ENCODE data around the gene POU6F2.
"Not testable (repeated sequence)": the region's sequence is repeated elsewhere in the genome, so short reads cannot be mapped to it uniquely, and the experiment has no call there.

Gene POU6F2

DNA sequence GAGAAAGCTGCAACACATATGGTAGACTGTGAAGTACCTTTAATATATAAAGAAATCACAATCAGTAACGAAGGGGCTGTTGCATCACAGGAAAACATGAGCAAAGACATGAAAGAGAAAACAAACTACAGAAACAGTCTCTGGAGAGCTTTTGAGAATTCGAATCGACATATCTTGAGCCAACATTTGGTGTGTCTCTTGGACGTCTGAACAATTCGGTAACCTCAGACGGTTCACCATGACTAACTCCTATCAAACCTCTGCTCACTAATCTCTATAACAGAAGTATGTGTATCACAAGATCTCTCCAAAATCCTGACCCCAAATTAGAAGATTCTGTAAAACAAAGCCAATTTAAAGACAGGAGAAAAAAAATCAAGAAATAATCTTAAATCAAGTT lies 326.5 kb downstream of the POU6F2 start:
- DNase-seq (ENCODE audit: low read depth in 2 of 2), result no peak

DNA sequence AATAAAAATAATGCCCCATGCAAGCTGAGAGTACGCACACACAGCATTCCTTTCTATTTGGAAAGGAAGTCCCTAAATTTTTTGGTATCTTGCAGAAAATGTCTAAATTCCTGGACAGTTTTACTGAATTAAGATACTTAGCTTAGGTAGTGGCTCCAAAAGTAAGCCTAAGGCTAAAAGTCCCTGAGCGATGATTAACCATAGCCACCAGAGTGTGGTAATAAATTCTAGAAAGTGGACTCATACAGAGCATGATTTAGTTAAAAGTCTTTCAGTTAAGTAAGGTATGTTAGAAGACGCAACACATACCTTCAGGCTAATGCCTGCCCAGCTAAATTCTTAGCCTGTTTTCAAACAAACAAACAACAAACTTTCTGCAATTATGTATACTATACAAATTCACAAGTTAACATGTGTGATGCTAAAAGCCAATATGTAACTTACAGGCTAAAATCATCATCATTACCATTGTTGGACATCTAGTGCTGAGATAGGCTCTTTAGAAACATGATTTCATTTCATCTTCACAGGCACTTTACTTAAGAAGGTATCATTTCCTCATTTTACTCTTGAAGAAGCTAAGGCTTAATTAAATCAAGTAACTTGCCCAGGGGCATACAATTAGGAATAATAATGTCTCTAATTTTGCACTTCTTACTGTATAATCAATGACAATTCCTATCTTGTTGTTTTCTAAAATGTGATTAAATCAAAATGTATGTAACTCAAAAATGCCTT lies 327.1 kb downstream of the POU6F2 start:
- DNase-seq (ENCODE audit: low read depth in 2 of 2), result no peak

DNA sequence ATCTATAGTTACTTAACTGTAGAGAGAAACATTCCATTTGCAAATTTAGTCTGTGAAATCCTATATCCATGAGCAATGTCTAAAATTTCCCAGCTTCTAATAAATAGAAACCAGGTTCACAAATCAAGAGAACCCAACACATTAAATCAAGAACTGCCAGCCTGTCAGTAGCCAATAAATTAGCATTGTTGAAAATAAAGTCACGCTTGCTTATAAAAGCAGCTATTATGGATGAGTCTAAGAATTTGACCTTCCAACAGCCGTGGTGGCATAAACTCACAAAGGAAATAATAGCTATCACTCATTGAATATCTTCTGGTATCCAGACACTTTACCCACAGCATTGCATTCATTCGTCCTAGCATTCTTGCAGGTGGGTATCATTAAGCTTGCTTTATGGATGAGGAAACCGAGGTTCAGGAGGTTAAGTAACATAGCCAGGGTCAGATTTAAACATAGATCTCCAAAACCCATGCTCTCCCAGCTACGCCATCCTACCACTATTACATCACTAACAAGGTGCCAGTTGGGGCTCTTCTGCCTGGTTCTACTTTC lies 328.4 kb downstream of the POU6F2 start:
- DNase-seq (ENCODE audit: low read depth in 2 of 2), result no peak

DNA sequence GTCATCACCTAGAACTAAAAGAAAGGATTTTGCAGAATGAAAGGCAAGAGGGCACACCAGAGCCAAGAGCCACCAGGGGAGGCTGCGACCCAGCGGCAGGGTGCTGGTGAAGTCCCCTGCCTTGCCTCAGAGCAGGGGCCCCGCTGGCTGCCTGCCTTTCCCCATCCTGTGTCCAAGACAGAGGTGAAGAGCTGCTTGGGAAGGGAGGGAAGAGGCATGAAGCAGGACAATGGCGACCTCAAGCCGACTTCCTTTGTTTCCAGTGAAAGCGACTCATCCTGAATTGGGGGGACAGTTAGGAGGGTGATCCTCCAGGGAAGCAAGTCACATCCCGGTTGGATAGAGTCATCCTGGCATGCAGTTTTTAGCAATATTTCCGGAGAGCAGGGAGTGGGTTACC lies 333.0 kb downstream of the POU6F2 start:
- no peak for DNase-seq (ENCODE audit: low read depth in 2 of 2)

DNA sequence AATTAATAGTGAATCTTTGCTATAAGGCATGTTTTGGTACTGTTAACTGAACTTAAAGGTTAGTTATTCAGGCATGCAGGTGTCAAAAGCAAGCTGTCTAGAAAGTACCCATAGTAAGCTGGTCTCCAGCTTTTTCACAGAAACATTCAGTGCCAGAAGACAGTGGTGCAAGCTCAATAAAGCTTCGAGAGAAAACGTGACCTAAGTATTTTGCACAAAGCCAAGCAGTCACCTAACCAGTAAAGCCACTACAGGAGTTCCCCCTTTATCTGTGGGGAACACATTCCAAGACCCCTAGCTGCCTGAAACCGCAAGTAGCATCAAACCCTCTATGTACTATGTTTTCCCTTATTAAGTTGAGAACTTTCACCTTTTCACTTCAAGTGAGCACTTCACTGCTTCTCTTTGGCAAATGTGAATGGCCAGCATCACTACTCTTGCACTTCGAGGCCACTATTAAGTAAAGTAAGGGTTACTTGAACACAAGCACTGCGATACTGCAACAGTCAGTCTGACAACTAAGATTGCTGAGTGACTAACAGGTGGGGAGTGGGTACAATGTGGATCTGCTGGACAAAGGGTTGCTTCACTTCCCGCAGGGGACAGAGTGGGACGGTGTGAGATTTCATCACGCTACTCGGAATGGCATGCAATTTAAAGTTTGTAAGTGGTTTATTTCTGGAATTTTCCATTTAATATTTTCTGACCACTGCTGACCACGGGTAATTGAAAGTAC lies 334.7 kb downstream of the POU6F2 start:
- DNase-seq (ENCODE audit: low read depth in 2 of 2), result no peak

DNA sequence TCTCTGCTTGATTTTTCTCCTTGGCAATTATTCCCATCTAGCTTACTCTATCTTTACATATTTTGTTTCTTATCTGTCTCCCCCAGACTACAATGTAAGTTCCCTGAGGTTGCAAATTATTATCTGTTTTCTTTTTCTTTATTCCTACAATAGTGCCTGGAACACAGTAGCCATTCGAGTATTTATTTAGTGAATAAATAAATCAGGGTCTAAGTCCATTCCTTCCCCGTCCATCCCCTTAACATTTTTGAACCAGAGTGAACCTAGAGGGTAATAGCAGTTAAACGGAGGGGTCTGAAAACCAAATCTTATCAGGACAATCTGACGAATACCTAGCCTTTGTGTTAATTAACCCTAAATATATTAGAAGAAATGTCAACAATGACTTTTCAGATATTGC lies 335.7 kb downstream of the POU6F2 start:
- DNase-seq (ENCODE audit: low read depth in 2 of 2), result no peak

DNA sequence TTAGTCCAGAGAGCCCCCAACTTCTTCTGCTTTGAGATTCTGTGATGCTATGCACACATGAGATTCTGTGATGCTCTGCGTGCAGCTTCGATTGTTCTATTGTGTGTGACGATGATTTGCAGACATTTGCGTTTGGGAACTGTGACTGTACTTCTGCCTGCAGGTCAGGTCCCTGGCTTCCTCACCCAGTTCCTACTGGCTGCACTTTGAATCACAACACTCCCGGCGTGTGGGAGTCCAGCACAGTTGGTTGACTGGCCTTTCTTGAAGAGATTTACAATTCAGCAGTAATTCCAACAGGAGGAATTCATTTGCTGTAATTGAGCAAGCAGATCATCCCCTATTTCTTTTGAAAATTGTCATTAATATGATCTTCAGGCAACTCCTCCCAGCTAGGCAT lies 336.3 kb downstream of the POU6F2 start:
- no peak for DNase-seq (ENCODE audit: low read depth in 2 of 2)

DNA sequence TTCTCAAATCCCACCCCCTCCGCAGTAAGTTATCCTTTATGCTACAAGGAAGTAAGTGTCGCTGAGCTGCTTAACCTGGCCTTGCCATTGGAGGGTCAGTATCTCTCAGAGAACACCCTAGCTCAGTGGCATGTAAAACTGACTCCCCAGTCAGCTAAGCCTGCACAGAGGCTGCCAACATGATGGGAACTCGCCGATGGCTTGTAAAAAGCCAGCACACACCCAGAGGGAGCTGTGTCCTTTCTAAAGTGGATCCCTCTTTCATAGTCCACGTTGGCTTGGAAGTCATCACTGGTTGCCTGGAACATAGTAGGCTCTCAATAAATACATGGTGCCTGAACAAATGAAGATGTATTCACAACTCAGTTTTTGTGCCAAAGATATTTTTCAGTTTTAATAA lies 339.4 kb downstream of the POU6F2 start:
- no peak for DNase-seq (ENCODE audit: low read depth in 2 of 2)

DNA sequence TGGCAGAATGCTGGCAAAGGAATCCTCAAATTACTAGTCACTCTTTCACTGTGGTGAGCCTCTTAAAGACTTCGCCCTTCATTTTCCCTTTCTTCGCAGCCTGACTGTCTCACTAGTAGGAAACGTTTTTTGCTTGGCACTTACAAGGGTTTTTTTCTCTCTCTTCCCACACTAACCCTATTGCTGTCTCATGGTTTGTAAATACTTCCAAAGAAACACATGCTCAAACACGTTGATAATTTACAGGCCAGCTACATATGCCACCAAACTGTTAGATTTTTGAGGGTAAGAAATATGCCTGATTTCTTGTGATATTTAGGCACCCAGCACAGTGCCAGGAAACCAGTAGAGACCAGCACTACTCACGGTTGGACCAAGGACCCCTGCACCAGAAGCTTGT lies 340.2 kb downstream of the POU6F2 start:
- DNase-seq (ENCODE audit: low read depth in 2 of 2), result no peak

DNA sequence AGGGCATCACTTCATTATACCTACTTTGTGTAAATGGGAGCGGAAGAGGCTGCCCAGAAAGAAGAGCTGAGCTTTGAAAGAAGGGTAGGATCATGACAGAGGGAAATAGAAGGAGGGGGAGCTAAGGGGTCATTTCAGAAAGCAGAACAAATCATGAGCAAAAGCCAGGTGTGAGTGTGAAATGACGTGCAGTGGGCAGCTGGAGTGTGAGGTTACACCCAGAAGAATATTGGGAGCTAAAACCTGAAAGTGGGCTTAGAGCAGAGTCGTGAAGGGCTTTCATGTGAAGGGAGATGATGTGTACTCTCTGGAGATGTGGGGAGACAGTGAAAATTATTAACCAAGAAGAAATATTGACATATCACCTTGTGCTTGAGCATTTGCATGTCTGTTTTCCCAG lies 343.5 kb downstream of the POU6F2 start:
- no peak for DNase-seq (ENCODE audit: low read depth in 2 of 2)

DNA sequence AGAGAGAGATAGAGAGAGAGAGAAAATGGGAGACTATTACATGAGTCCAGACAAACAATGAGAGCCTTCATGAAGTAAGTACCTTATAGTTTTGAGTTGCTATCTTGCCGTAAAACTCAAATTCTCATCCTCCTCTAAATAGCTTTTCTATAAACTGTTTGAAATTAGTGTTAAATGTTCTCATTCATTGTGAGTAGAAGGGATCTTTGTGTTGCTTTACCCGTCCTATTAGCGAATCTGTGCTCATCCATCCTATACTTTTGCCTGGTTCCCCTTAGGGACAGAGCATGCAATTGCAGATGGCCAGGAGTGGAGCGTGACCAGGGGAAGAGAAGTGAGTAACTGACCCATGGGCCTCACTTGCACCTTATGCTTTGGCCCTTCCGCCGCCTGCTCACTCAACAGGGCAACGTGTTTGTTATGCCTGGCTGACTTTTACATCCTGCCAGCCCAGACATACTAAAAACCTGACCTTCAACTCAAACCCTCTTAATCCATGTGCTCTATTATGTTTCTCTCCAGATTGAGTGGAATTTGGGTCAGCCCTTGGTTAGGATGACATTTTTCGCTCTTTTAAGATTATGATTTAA lies 344.3 kb downstream of the POU6F2 start:
- no peak for DNase-seq (ENCODE audit: low read depth in 2 of 2)

DNA sequence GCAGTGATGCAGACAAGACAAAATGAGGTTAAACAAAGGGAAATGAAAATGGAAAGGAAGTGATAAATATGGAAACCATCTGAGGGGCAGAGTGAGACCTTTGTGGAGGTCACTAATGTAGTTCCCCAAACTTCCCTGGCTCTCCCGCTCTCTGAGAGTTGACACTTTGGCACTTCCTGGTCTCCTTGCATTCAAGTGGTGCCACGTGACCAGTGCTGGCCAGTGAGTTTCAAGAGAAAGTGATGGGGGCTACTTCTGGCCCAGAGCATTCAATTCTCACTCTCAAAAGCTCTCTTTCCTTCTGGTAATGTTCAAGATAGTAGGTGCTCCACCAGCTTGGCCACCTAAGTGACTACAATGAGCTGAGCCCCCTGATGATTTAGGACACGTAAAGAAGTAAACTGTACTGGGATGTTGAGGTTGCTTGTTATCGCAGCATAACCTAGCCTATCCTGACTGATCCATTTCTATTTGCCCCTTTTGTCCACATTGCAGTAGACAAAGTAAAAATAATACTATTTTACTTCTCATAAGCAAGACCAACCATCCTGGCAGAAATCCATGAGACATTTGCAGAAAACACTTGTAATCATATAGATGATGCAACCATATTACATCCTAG lies 346.5 kb downstream of the POU6F2 start:
- DNase-seq (ENCODE audit: low read depth in 2 of 2), result no peak

DNA sequence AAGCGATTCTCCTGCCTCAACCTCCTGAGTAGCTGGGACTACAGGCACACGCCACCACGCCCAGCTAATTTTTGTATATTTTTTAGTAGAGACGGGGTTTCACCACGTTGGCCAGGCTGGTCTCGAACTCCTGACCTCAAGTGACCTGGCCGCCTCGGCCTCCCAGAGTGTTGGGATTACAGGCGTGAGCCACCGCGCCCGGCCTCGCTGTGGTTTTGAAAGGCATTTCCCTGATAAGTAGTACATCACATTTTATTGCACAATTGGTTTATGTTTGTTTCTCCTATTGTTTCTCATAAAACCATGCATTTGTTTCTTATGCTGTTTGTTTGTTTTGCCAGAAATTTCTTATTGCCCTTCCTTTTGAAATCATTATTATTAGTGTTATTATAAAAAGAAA lies 353.9 kb downstream of the POU6F2 start:
- DNase-seq (ENCODE audit: low read depth in 2 of 2), result not testable (repeated sequence)

DNA sequence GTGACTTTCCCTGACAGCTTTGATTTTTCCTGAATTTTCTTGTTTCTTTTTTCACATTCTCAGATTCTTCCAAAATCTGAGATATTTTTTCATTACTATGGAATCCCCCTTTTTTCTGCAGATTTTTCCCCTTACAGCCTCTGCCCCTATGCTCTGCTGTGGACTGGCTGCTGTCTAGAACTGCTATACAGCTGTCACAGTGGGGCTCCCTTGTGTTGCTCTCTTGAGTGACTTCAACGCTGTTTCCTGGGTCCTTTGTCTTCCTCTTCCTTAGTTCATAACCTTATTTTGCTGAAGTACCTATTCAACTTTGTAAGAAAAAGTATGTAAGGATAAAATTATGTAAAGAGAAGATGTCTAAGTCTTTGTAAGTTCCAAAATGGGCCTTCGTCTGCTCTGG lies 354.4 kb downstream of the POU6F2 start:
- DNase-seq (ENCODE audit: low read depth in 2 of 2), result no peak

DNA sequence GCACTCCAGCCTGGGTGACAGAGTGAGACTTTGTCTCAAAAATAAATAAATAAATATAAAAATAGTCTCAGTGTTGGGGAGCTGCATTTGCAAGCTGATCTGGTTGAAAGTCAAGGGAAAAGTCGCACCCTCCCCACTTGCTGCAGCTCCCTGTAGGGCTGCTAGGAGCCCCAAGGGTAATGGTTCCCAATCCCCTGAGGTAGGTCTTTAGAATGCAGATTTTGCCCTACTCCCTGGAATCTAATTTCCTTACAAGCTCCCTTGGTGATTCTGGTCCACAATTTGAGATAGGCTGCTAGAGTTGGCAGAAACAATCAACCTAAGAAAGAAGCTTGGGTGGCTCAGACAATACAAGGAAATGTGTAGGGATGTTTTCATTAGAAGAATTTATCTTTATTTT lies 356.0 kb downstream of the POU6F2 start:
- DNase-seq (ENCODE audit: low read depth in 2 of 2), result no peak

DNA sequence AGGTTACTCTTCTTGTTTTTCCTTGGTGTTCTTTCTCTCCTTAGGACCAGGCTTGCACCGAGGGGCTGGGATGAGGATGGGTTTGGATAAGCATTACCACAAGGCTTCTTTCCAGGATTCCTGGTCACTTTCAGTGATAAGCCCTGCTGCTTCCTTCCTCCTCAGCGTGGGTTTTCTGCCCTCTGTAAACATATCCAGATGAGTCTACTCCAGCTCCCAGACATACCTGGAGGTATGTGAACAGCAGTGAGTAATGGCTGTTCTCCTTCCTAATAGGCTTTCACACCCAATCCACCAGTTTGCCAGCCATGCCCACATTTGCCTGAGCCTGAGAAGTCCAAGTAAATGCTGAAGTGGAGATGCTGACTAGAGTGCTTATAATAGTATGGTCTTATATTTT lies 358.7 kb downstream of the POU6F2 start:
- DNase-seq (ENCODE audit: low read depth in 2 of 2), result no peak

DNA sequence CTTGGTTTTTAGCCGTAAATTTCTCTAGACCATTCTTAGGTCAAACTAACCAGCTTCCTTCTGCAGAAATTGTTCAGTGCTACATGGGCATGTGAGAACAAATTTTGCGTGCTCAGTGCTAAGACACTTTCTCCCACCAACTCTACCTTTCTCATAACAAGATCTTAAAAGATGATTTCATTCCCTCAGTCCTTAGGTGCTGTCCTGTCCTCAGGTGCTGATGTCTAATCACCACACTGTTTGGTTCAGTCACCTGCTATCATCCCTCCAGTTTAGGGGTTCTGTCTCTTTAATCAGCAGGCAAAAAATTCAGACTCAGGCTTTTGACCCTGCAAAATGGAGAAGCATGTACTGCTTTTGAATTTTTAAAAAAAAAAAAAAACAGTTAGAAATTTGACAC lies 361.0 kb downstream of the POU6F2 start:
- no peak for DNase-seq (ENCODE audit: low read depth in 2 of 2)

DNA sequence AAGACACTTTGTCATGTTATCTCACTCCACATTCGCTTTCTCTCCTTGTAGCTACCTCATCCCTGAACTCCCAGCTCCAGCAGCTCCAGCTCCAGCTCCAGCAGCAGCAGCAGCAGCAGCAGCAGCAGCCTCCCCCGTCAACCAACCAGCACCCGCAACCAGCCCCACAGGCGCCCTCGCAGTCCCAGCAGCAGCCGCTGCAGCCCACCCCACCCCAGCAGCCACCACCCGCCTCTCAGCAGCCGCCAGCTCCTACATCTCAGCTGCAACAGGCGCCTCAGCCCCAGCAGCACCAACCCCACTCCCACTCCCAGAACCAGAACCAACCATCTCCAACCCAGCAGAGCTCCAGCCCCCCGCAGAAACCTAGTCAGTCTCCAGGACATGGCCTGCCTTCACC lies 361.9 kb downstream of the POU6F2 start:
- no peak for DNase-seq (ENCODE audit: low read depth in 2 of 2)

DNA sequence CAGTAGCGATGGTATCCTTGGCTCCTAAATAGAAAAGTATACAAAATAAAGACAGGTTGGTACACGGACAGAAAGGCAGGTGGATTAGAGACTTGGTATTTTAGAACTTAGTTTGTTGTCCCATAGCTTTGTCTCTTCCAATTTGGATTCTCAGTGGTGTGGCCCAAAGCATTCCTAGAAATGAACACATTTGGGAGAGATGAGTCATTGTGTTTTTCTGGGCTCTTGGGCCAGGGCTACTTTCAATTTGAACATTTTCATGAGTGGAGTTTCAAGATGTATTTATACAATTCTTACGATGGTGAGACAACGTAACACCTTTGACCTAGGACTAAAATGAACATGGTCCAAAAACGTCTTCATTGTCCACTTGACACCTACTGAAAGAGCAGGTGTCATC lies 363.4 kb downstream of the POU6F2 start:
- DNase-seq (ENCODE audit: low read depth in 2 of 2), result no peak

DNA sequence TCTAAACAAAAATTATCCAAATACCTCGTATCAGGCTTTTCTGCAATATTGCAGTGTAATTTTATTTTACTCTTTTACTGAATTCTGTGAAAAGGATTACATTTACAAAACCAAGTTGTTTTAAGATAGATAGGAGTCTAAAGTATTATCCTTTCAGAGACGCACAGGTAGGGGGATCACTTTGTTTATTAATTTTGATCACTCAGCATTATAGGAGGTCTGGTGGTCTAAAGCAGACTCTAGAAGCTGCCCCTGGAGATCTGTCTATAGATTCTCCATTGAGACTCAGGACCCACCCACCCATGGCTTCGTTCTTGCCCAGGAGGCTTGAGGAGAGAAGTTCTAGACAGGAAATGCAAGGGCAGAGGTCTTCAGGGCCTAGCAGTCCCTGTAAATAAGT lies 365.1 kb downstream of the POU6F2 start:
- no peak for DNase-seq (ENCODE audit: low read depth in 2 of 2)

DNA sequence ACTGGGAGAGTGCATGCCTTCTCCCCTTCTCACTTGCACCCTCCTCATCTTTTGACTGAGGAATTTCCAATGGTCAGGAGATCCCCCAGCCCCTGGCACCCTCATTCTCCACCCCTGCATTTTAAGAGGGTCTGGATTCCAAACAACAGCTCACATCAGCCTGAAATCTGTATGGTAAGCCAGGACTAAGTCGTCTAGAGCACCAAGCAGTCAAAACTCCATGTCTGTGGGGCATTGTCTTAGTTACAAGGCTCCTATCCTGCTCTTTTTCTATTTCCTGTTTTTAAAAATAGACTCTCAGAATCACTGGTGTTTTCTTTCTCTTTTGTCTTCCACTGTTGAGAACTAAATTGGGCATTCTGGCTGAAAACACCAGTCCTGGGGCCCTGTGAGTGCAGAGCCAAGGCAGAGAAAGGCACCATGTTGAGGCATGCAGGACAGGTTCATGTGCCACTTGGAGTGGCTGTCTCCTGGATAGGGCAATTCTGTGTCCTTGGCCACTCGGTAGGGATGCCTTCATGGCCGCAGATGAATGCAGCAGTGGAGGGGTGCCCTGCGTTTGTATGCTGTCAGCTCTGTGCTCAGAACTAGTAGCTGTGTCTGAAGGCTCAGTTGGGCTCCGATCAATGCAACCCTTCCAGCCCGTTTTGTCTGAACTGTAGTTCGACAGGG lies 371.9 kb downstream of the POU6F2 start:
- no peak for DNase-seq (ENCODE audit: low read depth in 2 of 2)
